SW480 (cell line): ENCODE results near the gene FRMPD4.
A peak's percentile ranks its signal among the peaks of the same experiment; 100 is the strongest.

Experiments used
- DNase-seq: peaks from one replicate; pipeline ENCODE4 v3.0.0-alpha.2; 2016; ENCODE audit warnings: low spot score

The FRMPD4 gene

DNA sequence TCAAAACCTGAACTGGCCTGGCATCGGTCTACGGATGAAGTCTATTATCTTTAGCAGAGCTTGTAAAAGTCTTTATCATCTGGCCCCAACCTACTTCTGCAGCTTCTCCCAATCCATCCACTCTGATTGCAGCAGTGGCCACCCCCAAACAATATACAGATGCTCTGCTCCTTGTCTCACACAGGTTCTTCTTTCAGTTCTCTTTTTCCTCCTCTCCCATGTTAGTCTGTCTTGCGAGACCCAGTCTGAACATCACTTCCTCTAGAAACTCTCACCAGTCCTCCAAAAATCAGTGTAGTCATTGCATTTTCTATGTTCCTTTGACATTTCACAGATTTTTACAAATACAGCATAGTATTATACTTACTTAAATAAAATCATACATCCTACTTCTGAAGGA is 163.0 kb downstream of the FRMPD4 start:
- no peak for DNase-seq

DNA sequence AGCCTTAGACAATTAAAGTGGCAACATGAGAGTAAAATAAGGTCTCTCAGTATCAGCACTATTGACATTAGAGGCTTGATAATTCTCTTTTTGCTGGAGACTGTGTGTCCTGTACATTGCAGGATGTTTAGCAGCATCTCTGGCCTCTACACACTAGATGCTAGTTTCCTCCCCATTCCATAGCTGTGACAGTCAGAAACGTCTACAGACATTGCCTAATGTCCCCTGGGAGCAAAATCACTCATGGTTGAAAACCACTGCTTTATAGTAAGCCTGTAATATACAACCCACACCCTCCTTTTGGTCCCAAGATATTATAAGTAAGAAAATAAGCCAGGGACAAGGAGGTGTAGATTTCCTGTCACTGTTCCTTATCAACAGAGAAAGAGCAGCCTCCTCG is 166.0 kb downstream of the FRMPD4 start:
- no peak for DNase-seq

DNA sequence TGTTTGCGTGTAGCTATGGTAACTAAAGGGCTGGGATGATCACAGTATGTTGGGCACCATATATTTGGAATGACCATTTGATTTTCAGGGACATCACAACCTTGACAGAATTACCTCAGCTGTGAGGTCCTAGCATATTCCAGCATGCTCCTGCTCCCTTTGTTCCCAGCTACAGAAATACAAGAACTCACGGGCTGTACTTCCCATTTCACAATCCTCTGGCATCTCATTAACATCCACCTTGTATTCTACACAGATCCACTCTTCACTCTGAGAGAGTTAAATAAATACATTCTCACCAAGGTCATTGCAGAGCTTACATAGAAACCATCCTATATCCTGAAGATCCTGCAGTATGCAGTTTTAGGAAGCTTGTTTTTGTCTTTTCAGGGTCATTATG is 169.7 kb downstream of the FRMPD4 start:
- DNase-seq: no peak

DNA sequence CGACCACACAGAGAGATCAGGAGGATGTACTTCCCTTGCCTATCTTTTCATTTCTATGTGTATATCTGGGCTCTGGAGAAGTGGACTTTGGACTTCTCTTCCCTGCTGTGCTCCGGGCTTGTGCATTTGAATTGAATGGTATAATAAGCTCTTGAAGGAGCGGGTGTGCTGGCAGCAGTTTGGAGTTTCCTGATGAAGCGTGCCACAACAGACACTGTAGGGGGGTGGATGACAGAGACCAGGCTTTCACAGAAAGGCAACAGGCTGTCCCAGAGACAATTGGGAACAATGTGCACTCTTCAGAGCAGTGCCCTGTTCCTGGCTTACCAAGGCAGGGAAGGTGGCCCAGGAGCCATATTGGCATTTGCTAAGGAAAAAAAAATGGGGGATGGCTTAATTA is 170.1 kb downstream of the FRMPD4 start:
- DNase-seq: no peak

DNA sequence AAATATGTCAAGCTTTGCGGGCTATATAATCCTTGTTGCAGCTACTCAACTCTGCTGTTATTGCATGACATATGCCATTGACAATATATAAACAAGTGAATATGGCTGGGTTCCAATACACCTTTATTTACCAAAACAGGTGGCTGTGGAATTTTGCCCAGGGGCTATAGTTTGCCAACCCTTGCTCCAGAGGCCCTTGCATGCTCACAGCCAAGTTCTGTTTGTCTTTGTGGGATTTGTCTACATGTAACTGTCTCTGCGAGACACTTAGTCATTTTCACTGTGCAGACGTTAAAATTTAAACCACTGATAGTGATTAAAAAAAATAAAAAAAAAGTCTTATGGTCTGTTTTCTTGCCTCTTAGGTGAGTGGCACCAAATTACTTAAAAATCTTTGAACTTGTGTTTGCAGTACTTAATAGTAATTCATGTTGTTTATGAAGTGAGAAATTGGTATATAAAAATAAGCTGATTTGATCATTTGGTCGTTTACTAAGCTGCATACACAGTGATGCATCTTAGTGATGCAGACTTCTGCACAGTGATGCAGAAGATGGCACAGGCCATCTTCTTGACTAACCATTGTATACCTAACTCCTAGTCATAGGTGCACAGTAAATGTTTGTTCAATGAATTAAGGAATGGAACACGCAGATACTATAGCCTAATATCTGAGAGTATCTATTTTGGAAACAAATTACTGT is 170.9 kb downstream of the FRMPD4 start:
- no peak for DNase-seq

DNA sequence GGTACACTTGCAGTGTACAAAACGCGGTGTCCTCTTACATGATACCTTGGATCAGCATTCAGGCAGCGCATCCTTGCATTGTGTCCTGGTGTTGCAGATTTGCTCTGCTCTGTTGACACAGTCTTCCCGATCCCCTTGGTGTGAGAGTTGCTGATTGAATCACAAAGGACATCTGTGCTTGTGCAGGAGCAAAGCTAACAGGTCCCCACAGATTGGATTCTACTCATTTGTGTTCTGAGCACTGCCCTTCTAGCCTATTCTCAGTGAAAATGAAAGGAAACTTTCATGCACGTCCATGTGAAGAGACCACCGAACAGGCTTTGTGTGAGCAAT is 171.4 kb downstream of the FRMPD4 start:
- no peak for DNase-seq

DNA sequence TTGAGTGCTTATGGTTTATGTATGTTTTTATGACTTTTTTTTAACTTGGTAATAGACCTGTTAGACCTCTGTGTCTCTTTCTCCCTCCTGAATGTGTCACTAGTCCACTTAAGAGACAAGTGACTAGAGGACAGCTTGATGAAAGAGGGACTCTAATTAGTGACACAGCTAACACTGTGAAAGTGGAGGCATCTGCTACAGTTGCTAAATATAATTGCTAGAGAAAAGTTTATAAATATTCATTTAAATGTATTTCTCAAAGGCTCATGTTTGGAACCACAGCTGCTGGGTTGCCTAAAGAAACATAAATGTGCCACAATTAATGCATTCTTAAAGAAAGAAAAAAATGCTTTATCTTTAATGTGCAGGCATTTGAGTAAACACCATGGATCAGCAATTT is 176.4 kb downstream of the FRMPD4 start:
- DNase-seq: no peak

DNA sequence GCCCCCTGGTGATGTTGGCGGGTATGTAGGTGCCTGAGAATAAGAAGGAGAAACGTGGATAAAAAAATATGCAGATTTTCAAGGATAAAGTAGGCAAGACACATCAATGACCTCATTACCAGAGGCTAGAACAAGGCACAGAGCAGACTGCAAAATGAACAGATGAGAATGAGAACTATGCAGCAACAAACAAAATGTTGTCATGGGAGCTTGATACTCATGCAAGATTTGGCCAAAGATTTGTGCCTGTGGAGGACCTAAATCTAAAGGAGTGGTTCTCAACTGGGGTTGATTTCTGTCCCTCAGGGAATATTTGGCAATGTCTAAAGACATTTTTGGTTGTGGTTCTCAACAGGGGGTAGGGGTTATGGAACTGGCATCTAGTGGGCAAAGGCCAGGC is 177.3 kb downstream of the FRMPD4 start:
- no peak for DNase-seq

DNA sequence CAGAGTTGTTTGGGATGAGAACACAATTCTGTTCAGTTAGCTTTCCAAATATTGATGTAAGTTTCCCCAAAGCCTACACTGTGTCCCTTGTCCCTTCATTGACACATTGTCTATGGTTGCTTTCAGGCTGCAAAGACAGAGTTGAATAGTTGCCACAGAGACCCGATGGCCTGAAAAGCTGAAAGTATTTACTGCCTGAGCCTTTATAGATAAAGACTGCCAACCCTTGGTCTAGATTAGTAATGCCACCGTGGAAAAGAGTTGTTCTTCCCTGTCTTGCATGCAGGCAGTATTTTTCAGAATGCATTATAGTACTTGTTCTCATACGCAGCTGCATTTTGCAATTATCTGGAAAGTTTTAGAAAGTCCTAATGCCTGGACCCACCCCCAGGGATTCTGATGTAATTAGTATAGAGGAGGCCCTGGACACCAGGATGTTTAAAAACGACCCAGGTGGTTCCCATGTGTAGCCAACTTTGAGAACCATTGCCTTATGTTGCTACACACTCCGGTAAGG is 180.8 kb downstream of the FRMPD4 start:
- peak; percentile 1 for DNase-seq

DNA sequence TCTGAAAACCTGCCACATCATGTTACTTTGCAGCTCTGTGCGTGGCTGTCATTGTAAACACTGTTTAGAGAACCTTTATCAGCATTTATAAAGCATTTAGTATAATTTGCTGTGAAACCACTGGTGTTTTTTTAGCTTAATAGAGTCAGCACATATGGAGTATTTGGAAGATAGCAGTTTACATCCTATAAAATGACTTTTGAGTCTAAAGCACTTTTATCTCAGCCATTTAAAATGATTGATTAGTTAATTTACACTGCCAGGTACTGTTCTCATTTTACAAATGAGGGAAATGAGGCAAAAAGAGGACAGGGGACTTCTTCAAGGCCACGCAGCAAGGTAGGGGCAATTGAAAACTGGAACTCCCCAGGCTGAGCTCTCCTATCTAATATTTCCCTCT is 181.7 kb downstream of the FRMPD4 start:
- no peak for DNase-seq

DNA sequence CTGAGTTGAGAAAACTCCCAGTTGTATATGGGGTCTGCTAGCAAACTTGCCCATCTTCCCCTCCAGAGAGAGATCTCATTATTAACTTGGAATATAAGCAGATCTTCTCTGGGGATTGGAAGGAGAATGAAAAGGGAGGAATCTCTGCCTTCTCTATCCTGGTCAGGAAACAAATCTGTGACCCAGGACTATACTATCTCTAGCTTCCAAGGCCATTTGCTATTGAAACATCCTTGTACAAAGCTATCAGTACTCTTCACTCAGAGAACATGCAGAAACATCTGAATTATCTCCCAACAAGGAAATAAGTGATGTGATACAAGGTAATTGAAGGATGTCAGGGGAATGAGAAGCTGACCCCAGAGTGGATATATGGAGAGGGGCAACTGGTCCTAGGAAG is 183.8 kb downstream of the FRMPD4 start:
- no peak for DNase-seq

DNA sequence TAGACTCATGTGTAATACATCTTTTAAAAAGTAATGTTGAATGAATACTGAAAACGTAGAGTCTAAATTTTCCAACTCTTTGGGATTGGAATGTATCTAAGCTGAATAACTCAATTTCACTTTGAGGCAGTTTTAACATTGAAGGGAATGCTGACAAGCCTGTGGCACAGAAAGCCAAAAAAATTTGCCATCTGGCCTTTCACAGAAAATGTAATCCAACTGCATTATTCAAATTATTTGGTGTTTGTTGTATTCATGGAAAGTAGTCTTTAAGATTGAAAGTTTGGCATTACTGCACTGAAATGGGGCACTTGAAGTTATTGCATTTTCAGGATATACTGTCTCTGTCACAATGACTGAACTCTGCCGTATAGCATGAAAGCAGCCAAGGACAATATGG is 186.9 kb downstream of the FRMPD4 start:
- DNase-seq: no peak

DNA sequence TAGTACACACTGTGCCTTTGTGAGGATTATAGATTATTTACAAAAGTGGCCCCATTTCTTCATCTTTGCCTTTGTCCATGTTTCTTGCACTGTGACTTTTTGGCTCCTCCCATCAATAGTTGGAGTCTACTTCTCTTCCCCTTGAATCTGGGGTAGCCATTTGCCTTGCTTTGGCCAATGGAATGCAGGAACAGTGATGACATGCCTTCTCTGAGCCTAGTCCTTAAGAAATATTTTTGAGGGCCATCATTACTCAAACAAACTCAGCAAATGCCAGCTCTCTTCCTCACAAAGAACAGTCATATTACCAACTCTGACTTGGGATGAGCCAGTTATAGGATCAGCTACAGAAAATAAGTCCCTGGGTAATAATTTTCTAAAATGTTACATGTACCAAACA is 189.6 kb downstream of the FRMPD4 start:
- no peak for DNase-seq

DNA sequence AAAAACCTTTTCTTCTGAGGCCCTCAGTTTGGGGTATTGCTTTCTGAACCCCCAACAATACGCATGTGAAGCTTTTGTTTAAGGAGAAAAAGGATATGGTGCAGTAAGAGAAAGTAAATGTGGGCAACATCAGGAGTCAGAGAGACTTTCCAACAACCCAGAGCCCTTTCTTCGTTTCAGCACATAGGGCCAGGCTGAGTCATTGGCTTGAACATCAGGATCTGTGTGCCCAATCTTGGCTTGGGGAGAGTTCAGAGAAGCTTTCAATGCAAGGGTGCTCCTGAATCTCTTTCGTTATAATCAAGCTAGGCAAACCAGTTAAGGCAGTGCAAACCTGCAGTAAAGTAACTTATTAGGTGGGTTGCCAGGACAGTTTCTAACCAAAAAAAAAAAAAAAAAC is 191.2 kb downstream of the FRMPD4 start:
- DNase-seq: no peak

DNA sequence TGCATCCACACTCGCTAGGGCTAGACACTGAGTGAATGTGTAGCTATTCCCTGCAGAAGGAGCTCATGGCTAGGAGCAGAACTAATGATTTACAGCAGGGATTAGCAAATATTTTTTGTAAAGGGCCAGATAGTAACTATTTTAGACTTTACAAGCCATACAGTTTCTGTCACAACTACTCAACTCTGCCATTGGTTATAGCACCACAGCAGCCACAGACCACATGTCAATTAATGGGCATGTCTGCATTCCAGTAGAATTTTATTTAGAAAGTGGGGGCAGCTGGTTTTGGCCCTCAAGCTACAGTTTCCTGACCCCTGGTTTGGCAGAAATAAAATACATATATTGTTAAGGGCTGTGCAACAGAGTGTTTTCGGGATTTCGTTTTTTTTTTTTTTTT is 192.6 kb downstream of the FRMPD4 start:
- no peak for DNase-seq

DNA sequence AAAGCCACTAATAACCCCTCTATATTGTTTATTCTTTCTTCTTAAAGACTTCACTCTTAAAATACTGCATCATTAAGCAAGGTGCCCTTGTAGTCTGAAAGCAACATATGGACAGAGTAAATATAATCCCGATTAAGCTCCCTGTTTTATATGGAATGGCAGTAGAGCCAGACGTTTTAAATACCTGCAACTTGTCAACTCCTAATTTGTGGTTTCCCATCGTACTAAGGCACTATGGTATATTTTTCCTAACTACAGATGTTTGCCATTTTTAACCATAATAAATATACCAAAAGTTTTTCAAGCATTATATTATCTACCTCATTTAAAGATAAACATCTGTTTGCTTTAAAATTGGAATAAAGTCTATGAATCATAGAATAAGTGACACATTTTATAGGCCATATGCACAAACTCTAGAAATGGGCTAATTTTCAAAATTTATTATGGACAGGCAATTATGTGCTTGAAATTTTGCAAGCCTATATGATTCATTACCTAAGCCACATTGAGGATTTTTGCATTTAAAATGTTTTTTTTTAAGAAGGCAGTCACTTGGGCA is 194.6 kb downstream of the FRMPD4 start:
- DNase-seq: no peak

DNA sequence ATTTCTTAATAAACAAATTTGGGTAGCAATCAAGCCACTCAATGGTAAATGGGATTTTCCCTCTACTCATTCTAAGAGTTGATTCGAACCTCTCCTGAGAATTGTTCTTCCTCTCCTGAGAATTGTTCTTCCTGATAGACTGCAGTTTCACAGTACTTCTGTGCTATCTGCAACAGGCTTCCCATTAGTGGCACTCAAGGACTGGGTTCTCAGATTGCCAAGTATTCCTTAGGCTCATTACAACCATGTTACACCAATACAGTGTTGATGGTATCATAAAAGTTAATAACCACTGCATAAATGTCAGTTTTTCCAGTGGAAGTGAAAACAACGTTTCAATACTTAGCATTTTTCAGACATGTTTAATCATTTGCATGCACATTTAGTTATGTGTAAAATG is 201.6 kb downstream of the FRMPD4 start:
- no peak for DNase-seq

DNA sequence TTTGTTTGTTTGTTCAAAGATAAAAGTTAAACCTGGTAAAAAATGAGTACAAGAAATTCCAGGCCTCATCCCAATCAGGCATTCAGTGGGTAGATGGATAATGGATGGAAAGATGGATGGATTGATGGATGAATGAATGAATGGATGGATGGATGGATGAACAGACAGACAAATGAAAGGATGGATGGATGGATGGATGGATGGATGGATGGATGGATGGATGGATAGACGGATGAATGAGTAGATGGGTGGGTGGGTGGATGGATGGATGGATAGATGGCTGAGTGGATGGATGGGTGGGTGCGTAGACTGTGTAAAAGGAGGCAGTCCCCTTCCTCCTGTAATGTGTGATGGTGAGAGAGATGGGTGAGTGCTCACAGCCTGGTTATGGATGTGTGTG is 206.7 kb downstream of the FRMPD4 start:
- no peak for DNase-seq

DNA sequence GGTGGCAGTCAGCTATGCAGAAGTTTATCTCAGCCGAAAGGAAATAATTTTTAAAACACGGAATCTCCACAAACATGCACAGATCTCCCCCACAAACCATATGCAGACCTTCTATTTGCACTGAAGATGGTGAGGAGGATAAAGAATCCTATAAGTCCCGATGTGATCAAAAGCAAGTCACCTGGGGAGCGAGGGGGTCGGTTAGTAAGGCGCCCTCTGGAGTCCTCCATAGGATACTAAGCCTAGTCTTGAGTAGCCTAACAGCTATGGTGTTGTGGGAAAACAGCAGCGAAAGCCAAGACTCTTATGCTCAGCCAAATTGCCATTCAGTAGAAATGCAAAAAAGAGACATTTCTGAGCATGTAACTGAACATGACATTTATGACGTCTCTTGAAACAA is 210.9 kb downstream of the FRMPD4 start:
- DNase-seq: peak; percentile 1

DNA sequence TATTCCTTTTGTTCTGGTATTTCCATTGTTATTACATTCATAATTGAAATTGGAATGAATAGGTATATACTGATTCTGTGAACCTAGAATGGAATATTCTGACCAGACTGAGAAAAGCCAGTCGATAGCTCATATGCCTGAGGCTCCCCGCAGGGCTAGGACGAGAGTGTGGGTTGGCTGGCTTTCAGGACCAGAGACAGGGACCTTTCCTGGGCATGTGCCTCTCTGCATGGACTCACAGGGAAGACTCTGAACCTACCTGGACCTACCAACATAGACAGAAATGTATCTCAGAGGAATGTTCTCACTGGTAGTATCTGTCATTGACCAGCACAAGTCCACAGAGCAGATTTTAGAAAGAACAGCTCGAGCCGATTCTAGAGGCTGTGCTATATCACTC is 214.6 kb downstream of the FRMPD4 start:
- DNase-seq: no peak

DNA sequence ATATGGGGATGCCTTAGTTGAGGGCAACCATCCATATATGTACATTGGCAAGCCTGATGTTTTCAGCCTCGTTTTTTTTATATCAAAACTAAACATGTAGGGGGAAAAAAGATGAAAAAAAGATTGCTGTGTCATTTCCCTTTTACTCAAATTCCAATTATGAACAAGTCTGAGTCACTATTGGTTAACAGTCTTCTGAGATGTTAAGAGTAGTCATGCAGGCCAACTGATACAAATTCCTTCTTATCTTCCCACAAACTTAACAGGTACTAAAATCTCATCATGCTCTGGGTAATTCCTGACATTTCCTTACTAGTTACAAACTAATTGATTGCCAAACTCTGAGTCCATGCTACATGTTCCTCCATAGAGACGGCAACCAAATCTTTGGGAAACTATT is 222.1 kb downstream of the FRMPD4 start:
- no peak for DNase-seq

DNA sequence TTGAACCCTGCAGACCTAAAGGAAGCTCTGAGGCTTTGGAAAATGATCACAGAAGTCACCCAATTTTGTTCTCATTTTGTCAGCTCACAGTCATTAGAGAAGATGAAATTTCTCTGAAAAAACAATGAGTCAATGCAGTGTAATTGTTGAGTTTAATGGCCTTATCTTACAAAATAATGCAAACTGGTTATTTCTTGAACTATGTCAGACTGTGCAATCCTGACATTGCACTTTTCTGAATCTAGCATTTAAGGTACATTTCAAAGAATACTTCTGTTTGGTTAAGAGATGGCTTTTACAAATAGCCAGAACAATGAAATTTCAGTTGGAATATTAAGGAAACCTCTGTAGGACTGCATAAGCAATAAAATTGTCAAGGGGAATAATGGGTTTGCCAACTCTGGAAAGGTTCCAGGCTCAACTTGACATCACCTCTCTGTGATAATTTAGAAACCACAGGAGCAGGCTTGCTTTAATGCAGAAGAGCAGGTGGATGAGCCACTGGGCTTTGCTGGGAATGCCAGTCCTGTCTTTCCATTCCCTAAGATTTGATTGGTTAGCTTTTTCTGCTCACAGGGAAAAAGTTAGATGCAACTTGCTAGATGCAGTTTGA is 222.8 kb downstream of the FRMPD4 start:
- DNase-seq: no peak

DNA sequence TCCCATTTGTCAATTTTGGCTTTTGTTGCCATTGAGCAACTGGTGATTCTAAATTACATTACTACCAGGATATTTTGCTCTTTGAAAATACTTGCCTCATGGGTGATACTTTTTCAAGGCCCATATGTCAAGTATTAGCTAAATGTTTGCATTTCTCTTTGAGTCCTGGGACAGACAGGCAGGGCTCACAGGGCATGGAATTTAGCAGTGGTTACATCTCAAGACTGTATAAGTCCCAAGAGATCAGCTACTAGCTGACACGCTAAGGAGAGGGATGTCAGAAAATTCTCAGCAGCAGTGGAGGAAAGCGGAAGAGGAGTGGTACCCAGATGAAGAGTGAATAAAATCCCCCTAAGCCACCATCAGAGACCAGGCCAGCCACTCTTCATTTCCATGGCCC is 224.9 kb downstream of the FRMPD4 start:
- no peak for DNase-seq

DNA sequence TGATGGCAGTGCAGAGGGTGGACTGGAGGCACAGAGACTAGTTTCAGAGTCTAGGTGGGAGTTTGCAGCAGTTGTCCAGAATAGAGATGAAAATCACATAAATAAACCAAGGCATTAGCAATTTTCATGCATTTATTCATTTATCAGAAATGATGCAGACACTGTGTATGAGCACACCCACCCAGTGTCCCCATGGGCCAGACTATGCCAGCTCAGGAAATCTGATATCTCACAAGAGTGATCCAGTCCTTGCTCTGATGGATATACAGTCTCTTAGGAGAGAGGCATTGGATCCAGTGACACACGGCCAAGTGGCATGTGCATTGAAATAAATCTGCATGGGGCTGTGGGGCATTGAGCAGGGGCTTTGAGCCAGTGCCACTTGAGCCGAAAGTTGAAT is 228.2 kb downstream of the FRMPD4 start:
- no peak for DNase-seq
